GM18861 (cell line): ENCODE results near the gene RFX8.
"Not testable (repeated sequence)": the region's sequence is repeated elsewhere in the genome, so short reads cannot be mapped to it uniquely, and the experiment has no call there.

ENCODE experiments used
- ATAC-seq: cut with Tn5 transposase; IDR thresholded peaks from one replicate; pipeline ENCODE4 v1.9.1; 2021; ENCODE audit not compliant: unreplicated experiment

RFX8 gene

DNA sequence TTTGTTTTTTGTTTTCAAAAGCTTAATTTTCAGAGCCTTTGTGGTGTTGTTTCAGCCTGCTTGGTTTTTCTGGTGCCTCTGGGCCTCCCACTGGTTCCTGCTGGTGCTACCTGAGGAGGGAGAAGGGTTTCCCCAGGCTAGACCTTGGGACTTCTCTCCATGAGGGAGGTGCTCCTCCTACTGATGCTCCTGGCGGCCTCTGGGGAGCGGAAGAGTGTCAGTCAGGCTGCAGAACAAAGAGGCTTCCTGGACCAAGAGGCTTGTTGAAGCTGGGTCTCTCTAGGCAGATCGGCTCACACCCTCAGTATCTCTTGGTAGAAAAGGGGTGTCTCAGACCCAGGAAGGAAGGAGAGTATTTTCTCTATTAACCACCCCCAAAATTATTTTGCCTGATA is 32.2 kb downstream of the RFX8 start:
- no peak for ATAC-seq

DNA sequence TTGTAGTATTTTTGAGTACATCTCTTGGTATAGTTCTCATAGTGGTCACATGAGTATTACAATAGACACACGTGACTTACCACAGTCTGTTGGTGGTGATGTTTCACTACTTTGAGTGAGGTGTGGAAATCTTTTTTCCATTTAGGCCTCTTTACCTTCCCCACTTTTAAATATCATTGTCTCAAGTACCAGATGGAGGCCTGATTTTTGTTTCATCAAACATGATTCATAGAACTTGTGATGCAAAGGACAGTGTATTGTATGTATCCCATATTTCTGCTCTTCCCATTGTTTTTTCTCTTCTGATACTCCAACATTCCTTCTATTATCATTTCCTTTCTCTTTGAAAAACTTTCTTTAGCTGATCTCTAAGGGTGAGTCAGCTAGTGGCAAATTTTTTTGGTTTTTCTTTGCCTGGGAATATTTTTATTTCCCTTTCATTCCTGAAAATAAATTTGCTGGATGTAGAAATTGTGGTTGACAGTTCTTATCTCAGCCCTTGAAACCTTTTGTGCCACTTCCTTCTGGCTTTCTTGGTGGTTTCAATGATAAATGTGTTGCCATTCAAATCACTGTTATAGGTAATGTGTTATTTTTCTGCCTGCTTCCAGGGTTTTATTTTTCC is 32.8 kb downstream of the RFX8 start:
- ATAC-seq: no peak

DNA sequence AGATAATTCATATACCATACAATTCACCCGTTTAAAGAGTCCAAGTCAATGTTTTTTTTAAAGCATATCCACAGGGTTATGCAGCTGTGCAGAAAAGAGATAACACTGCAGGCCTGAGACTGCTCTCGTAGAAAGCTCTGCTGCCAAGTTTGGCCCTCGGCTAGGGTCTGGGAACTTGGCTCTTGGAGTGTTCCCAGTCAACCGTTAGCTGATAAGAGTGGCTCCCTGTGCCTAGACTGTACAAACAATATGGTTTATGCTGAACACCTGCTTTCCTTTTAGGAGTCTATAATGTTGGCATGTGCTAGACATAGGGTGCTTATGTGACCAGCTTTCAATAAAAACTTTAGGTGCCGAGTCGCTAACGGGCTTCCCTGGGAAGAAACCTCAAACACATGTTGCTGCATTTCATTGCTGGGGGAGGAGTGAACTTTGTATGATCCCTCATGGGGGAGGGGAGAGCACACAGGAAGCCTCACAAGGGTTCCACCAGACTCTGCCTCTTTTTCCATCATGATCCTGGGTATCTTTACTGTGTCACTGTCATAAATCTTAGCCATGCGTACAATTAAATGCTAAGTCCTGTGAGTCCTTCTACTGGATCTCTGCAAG is 34.7 kb downstream of the RFX8 start:
- ATAC-seq: no peak

DNA sequence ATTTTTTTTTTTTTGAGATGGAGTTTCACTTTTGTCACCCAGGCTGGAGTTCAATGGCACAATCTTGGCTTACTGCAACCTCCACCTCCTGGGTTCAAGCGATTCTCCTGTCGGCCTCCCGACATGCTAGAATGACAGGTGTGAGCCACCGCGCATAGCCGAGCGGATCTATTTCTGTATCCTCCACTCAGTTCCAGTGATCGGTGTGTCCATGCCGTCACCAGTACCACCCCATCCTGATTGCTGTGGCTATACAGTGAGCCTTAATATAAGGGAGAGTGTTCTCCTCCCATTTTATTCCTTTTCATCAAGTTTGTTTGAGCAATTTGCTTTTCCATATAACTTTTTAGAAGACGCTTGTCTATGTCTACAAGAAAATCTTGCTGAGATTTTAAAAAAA is 35.2 kb downstream of the RFX8 start:
- no peak for ATAC-seq

DNA sequence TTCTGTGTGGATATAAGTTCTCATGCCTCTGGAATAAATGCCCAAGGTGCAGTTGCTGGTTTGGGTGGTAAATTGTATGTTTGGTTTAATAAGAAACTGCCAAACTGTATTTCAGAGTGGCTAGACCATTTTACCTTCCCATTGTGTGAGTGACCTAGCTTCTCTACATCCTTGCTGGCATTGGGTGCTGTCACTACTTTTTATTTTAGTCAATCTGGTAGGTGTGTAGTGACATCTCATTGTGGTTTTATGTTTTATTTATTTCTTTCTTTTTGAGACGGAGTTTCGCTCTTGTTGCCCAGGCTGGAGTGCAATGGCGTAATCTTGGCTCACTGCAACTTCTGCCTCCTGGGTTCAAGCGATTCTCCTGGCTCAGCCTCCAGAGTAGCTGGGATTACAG is 36.4 kb downstream of the RFX8 start:
- ATAC-seq: not testable (repeated sequence)

DNA sequence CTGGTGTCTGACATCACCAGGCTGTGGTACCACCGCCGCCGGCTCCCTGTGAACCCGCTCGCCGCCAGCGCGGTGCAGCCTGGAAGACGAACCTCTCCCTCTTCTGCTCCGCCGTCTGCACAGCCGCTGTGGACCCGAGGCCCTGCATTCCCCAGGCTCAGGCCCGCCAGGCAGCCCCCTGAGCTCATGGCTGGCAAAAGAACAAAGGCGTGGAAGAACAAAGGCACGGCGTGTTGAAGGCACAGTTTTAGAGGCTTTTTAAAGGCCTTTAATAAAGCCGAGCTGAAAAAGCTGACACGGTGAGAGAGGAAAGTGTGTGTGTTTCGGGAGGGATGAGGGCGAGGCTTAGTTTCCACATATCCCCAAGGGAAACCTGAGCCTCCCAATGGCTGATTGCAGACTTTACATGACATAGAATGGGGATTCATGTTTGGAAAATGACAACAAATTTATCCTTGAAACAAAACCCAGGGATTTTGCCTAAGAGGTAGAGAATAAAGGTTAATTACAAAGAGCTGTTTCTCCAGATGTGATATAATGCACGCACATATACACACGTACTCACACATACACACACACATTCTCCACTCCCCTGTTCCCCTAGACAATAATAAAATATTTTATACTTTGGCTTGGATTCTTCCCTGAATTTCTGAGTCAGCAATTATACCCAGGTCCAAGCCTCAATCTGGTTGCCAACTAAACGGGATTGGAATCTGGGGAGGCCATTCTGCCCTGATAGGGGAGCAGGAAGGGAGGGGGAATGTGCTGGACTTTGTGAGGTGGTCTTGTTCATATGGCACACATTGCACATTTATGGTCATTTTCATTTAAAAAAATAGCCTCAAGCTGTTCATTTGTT is 39.7 kb downstream of the RFX8 start:
- ATAC-seq: no peak

DNA sequence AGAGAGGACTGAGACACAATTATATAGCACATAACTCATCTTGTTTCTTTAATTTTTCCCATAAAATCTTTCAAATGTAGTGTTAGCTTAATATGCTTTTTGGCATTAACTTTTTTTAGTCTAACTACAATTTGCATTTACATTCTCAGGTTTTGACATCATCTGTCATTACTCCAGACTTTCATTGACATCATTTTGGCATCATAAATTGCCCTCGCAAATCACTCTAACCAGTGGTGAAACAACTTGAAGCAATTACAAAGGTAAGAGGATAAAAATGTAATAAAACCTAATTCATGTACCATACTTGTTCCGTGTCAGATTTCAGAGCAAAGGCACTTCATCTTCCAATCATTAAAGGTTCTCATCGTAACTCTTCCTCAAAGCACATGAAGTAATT is 41.4 kb downstream of the RFX8 start:
- no peak for ATAC-seq

DNA sequence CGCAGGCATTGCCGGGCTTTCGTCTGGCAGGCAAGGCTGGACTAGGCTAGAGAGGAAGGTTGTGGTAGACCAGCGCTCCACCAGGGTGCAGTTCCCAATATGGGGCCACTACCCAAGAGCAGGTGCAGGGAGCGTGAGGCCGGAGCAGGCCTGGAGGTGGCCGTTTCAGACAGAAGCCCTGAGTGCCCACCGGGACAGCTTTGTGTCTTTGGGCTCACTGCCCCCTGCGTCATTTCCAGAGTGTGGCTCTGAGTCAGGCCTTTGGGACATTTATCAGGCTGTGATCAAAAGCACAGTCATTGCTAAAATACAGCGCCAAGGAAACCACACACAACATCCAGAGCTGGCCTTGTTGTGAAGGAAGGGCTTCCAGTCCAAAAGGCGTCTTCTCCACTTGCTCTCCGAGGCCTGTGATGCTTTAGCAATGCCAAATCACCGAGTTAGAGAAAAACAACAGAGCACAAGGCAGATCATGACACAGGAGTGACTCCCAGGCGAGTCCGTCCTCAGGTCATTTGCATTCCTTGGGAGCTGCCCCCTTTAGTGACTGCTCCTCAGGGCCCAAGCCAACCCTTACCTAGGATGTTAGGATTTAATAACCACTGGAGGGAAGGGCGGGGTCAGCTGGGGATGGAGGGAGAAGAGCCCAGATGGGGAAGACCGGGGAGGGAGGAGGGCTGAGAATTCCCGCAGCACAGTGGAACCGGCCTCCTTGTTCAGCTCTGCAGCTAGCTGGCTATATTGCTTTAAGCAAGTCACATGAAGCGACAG is 42.3 kb downstream of the RFX8 start:
- no peak for ATAC-seq

DNA sequence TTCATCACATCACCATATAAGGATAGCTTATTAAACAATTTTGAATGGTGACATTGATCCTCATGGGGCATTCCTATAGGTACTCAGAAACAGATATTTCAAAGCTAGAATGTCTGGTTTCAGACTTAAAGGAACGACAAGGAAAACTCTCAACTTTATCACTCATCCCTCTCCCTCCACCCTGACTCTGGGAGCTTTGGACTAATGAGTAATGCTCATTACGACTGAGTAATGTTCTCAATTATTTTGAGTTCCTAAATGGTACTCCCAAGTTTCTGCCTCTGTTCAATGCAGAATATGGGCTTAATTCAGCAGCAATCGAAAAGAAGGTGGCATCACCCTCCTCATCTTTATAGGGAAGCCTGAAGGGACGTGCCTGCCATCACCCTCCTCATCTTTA is 43.4 kb downstream of the RFX8 start:
- ATAC-seq: no peak

DNA sequence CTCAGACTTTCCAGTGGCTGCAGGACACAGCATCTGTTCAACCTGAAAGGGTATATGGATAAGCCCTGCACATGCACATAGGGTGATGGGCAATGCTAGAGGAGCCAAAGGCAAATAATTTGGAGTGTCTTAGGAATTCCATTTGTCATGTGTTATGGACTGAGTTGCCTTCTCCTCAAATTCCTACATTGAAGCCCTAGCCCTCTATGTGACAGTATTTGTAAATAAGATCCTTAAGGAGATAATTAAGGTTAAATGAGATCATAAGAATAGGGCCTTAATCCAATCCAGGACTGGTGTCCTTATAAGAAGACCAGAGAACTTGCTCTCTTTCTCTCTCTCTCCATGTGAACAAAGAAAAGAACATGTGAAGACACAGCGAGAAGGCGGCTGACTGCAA is 44.8 kb downstream of the RFX8 start:
- ATAC-seq: no peak

DNA sequence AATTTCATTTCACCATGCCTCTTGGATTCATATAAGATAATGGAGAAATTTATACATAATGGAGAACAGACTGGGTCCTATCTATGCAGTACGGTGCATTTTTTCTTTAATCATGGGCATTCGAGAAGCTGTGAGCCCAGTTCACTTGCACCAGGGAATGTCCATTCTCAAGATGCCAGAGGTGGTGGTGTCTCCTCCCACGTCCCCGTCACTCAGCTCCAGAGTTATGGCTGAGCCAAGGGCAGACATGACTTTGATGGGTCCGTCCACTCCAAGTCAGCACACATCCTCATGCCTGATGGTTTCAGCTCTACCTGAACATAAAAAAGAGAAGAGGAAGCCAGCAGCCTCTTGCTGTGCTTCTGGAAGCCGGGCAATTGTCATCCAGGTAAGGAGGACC is 45.5 kb downstream of the RFX8 start:
- ATAC-seq: no peak

DNA sequence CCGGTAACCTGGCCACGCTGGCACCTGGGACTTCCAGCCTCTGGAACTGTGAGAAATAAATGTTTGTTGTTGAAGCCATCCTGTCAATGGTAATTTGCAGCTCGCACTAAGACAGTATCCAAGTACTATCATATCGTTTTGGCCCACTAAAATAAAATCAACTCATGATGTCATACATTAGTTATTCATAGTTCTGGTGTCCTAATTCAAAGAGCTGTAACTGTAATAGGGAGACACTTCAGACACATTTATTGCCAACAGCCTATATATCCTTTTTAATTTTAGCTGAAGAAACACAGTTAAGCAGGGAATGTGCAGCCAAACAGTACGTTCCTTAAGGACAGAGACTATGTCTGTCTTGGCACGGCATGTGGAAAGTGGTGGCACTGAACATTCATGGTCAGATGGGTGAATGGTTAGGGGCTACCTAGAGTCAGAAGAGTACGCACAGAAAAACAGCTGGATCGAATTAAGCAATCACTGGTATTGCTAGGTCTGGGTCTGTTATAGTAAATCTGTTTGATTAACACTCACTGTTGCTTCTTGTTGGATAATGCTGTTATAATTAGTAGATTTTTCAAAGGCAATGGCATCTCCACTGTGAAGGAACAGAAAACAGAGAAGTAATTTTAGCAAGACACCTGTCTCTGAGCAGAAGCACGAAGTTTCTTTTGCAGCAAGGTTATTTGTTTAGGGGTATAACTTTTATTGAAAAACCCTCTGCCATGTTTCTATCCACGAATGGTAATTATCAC is 46.3 kb downstream of the RFX8 start:
- no peak for ATAC-seq

DNA sequence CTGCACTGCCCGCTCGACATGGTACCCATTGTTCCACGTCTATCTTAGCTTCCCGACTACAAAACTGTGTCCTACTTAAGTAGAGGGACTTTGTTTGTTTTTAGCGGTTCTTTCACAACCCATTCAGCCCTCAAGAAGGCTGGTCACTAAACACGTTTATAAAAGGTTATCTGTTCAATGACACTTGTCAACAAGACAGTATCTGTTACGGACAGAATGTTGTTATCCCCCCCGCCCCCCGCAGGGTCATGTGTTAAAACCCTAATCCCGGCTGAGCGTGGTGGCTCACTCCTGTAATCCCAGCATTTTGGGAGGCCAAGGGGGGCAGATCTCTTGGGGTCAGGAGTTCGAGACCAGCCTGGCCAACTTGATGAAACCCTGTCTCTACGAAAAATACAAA is 47.2 kb downstream of the RFX8 start:
- ATAC-seq: no peak

DNA sequence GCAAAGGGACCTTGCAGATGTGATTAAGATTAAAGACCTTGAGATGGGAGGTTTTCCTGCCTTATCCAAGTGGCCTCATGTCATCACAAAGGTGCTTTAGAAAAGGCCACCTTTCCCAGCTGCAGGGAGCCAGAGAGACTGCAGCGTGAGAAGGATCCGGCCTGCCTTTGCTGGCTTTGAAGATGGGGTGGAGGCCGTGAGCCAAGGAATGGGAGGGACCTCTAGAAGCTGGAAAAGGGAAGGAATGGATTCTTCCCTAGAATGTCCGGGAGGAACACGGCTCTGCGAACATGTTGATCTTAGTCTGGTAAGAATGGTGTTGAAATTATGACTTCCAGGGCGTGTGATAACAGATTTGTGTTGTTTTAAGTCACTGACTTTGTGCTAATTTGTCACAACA is 47.7 kb downstream of the RFX8 start:
- ATAC-seq: no peak

DNA sequence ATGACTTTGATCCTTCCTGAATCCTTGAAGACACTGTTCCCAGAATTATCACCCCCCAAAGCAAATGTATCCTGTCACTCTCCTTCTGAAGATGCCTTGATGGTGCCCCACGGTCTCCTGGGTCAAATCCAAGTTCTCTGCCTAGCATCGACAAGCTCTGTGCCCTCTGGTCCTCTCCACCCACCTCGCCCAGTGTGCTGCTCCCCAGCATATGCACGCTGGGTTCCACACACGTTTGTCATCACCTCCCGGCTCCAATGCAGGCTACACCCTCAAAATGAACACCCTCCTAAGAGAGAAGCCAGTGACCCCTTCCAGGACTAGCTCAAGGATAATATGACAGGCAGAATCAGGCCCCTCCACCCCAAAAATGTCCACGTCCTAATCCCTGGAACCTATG is 48.1 kb downstream of the RFX8 start:
- no peak for ATAC-seq

DNA sequence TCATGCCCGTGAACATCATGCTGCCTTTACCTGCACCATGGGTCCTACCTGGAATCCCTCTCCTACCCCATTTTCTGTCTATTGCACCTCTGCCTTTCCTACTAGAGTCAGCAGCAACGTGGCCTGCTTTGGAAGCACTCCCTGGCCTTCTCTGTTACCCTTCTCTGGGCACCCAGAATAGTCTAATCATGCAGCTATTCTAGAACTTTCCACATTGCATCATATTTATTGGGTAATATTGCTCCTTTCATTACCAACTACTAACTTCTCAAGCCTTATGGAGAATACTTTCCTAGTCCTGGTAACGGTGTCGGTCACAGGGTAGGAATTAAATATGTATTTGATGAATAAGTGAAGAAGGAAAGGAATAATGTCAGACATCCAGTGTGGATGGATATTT is 54.3 kb downstream of the RFX8 start:
- no peak for ATAC-seq

DNA sequence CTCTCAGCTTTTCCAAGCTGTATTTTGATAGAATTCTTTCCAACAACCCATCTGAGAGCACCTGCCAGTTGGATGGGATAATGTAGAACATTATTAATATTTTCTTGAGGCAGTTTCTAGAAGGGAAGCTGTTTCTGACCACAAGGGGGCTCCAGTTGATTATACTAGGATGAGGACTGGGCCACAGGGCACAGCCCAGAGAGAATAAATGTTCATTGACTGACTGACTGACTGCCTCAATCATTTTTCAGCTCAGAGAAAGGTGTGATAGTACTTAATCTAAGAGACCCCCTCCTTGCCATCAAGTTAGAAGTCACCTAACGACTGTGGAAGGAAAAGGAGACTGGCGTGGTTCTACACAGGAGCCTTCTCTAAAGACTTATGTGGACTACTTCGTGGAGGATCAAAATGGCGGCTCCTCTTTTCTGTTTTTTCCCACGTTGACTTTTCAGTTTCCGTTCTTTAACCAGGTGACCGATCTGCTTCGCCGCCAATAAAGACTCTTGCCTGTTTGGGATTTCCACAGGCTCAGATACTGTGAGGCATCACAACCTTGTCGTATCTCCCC is 55.7 kb downstream of the RFX8 start:
- ATAC-seq: no peak

DNA sequence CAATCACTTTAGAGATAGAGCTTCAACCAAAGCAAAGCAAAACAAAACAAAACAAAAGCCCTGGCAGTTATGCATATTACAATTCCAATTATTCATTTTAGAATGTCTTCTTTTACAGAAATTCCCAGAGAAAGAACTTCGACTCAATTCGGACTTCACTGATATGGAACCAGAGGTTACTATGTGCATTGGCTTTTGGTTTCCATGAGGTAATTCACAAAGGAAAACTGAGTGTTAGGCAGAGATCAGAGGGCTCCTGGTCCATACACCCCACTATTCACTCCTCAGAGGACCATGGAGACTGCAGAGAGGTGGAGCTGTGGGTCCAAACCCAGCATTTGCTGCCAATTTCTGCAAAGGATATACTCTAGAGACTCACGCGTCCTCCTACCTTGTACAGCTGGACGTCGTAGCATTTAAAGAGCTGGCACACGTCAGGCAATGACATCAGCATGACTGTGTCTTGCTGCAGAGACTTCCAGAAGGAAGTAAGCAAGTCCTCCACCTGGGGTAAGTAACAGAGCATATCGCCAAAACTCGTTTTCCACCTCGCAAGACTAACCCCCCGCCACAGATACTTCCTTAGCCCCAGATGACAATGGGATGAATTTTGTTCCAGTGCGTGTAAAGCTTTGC is 56.3 kb downstream of the RFX8 start:
- ATAC-seq: no peak

DNA sequence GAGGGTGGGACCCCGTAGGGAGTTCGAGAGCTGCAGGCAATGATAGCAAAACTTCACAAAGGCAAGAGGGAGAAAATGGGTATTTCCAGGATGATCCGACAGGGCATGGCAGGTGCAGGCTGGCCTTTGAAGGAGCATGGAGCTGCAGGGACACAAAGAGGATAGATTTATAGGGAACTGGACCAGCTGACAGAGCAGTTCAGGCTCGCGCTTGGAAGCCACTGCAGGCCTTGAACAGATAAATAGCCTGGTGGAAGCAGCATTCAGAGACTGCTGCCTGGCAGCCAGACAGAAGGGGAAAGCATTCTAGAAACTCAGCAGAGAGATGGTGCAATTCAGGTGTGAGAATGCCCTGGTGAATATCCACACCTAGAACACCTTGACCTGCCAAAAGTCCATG is 58.3 kb downstream of the RFX8 start:
- no peak for ATAC-seq

DNA sequence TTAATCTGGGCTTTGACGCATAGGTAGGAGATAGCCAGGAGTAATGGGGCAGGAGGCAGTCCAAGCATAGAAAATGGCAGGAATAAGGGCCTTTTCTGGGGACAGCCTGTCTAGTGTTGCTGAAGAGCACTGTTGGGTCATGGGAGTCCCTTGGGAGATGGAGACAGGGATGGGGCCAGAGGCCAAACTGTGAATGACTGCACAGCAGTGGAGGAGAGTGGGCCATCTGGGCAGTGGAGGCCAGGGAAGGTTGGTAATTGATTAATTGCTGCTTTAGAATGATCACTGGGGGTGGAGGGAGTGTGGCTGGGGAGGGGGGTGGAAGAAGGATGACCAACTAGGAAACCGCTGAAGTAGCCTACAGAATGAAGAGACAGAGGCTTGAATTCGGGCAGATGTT is 59.0 kb downstream of the RFX8 start:
- ATAC-seq: no peak
